Measurements from ENCODE around the gene TRPC4AP.

The TRPC4AP gene

DNA sequence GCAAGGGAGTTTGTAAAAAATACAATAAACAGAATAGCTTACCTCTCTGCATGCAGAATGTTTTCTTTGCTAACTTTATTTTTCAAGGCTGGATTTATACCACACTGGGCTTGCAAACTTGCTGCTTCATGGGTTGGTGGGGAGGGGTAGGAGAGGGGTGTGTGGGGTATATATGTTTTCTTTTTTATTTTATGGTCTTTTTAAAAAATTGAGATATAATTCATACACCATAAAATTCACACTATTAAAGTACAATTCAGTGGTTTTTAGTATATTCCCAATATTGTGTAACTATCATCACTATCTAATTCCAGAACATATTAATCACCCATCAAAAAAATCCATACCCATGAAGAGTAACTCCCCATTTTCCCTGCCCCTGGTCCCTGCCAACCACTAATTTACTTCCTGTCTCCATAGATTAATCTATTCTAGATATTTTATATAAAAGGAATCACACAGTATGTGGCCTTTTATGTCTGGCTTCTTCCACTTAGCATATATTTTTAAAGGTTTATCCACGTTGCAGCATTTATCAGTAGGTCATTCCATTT is 14.3 kb upstream of the TRPC4AP start:
- Histone ChIP-seq H3K4me2 (ENCODE audit: low read length) (no peak overlapping the region), H3K9ac (no peak overlapping the region), H3K27ac (no peak overlapping the region), H3K36me3 (ENCODE audit: control insufficient read depth, insufficient read depth, low read length) (no peaks in the 10 kb centered on the region), H3K27me3 (ENCODE audit: control insufficient read depth, insufficient read depth, low read length) (no peaks in the 10 kb centered on the region), H3K9me3 (ENCODE audit: control insufficient read depth, low read length) (no peaks in the 10 kb centered on the region), H2AFZ (no peak overlapping the region), H3K4me3 (ENCODE audit: low read depth, low read length) (no peak overlapping the region), H3K4me1 (no peaks in the 10 kb centered on the region), H3K79me2 (no peaks in the 10 kb centered on the region)
- TF ChIP-seq, protein P1, sequence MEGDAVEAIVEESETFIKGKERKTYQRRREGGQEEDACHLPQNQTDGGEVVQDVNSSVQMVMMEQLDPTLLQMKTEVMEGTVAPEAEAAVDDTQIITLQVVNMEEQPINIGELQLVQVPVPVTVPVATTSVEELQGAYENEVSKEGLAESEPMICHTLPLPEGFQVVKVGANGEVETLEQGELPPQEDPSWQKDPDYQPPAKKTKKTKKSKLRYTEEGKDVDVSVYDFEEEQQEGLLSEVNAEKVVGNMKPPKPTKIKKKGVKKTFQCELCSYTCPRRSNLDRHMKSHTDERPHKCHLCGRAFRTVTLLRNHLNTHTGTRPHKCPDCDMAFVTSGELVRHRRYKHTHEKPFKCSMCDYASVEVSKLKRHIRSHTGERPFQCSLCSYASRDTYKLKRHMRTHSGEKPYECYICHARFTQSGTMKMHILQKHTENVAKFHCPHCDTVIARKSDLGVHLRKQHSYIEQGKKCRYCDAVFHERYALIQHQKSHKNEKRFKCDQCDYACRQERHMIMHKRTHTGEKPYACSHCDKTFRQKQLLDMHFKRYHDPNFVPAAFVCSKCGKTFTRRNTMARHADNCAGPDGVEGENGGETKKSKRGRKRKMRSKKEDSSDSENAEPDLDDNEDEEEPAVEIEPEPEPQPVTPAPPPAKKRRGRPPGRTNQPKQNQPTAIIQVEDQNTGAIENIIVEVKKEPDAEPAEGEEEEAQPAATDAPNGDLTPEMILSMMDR (IDR thresholded peaks at IDR 0.05), result no peak

DNA sequence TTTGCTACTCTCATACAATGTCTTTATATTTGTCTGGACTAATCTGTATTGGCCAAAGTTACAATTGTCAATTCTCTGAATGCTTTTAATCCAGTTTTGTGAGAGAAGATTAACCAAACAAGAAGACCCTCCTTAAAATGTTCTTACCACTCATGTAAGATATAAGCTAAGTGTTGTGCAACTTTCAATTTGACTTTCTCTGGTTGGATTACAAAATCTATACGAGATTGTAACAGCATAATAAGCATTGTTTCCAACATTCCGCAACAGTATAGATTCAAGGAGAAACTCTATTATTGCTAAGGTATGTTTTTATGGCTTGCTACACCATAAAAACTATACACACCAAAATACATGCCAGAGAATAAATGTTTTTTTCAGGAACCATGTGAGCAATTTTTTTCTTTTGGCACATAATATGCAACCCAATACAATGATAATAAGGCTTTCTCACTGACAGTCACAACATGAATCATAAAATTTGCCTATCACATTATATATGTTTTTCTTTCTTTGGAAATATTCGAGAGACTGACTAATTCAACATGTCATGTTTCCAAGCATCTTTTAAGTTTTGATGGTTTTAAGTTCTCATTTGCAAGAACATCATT is 12.2 kb upstream of the TRPC4AP start:
- Histone ChIP-seq H3K36me3 (ENCODE audit: control insufficient read depth, insufficient read depth, low read length) (no peaks in the 10 kb centered on the region), H3K27ac (no peak overlapping the region), H3K4me2 (ENCODE audit: low read length) (no peak overlapping the region), H3K9ac (no peak overlapping the region), H2AFZ (no peak overlapping the region), H3K4me1 (no peaks in the 10 kb centered on the region), H3K4me3 (ENCODE audit: low read depth, low read length) (no peak overlapping the region), H3K27me3 (ENCODE audit: control insufficient read depth, insufficient read depth, low read length) (no peaks in the 10 kb centered on the region), H3K79me2 (no peaks in the 10 kb centered on the region), H3K9me3 (ENCODE audit: control insufficient read depth, low read length) (no peaks in the 10 kb centered on the region)
- TF ChIP-seq, protein P1 (IDR thresholded peaks at IDR 0.05), result no peak

DNA sequence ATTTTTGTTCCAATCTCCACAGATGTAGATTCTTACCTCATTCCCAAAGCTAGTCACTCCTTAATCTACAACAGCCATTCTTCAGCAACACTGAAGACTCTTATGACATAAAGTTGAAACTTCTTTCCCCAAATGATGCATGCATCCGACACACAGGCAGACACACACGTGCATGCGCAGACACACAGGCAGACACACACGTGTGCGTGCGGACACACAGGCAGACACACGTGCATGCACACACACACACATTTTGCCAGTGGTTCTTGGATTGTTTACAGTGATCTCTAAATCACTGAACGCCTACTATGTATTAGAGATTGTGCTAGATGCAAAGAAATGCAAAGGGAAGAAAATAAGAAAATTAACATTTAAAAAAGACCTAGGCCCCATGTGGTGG is 9.0 kb upstream of the TRPC4AP start:
- H3K4me3 ChIP-seq (ENCODE audit: low read depth, low read length), result no peak overlapping the region
- no peak overlapping the region for H3K9ac ChIP-seq
- no peaks in the 10 kb centered on the region for H3K27me3 ChIP-seq (ENCODE audit: control insufficient read depth, insufficient read depth, low read length)
- H3K4me1 ChIP-seq, result peaks cover under 1% of the 10 kb centered on the region
- H3K27ac ChIP-seq, result no peak overlapping the region
- no peaks in the 10 kb centered on the region for H3K36me3 ChIP-seq (ENCODE audit: control insufficient read depth, insufficient read depth, low read length)
- no peak overlapping the region for H3K4me2 ChIP-seq (ENCODE audit: low read length)
- H3K9me3 ChIP-seq (ENCODE audit: control insufficient read depth, low read length), result no peaks in the 10 kb centered on the region
- H2AFZ ChIP-seq, result no peak overlapping the region
- no peaks in the 10 kb centered on the region for H3K79me2 ChIP-seq
- TF ChIP-seq, protein P1 (IDR thresholded peaks at IDR 0.05), result no peak

DNA sequence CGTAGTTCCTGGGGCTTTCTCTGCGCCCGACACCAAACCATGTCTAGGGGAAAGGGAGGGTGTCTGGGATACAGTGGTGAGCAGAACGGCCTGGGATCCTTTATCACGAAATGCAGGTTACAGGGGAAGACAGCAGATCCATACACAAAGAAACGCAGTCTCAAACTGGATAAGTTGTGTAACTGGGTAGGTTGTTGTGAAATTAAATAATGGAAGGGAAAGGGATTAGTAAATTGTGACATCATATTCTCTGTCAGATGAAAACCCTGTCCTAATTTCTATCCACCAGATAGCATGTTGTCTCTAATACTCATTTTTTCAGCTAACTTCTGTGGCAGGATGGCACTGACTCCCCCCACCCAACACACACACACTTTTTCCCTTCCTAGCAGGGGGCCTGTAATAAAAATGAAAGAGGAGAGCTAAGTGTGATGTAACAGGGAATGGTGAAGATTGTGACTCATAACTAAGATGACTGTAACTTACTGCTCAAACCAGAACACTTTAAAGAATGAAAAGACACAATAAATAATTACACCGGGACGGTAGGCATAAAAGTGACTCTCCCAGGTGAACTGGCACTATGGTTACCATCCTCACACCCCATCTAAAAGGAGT is 769 bp upstream of the TRPC4AP start:
- Histone ChIP-seq H3K79me2 (peaks cover 22% of the 10 kb centered on the region), H3K9ac (no peak overlapping the region), H3K36me3 (ENCODE audit: control insufficient read depth, insufficient read depth, low read length) (no peaks in the 10 kb centered on the region), H3K4me1 (peaks cover 5% of the 10 kb centered on the region), H3K27ac (peak overlapping the region; percentile 90), H3K4me2 (ENCODE audit: low read length) (peak overlapping the region; percentile 57), H3K4me3 (ENCODE audit: low read depth, low read length) (peak overlapping the region; percentile 90), H3K9me3 (ENCODE audit: control insufficient read depth, low read length) (no peaks in the 10 kb centered on the region), H3K27me3 (ENCODE audit: control insufficient read depth, insufficient read depth, low read length) (no peaks in the 10 kb centered on the region), H2AFZ (peak overlapping the region; percentile 83)
- TF ChIP-seq, protein P1 (IDR thresholded peaks at IDR 0.05), result no peak
